GM12878 (cell line): ENCODE measurements around the gene PHF3. TPM values are rescaled to one million over a fixed set of nuclear protein-coding genes. Genes with fewer than 3 reads are reported as not detected.

Experiments used
- ATAC-seq: fragments of 200-7000 bp; cut with Tn5 transposase; 3 replicates; pipeline ENCODE4 v1.9.1; 2020; ENCODE audit warnings: mild to moderate bottlenecking, moderate library complexity
- BruUV-seq: library from RNA; stranded (reverse); fragments of 400-500 nt; replicated peaks from 2 replicates; lab custom pipeline; 2021; lab: Mats Ljungman, UMichigan
- CTCF ChIA-PET: fragments of 300-600 bp; sonication (Branson Sonifier 250); formaldehyde crosslinking; extraction: SDS; loops from one replicate; lab custom pipeline; 2021; ENCODE audit warnings: inconsistent platforms; lab: Yijun Ruan, JAX
- POLR2A ChIA-PET: fragments of 350-600 bp; formaldehyde crosslinking; extraction: SDS; loops from one replicate; lab custom pipeline; 2021; ENCODE audit warnings: inconsistent platforms; lab: Charles Lee
- RAD21 ChIA-PET: fragments of 300-600 bp; sonication (Branson Sonifier 250); formaldehyde crosslinking; loops from one replicate; lab custom pipeline; 2023; ENCODE audit warnings: antibody characterized with exemption; ENCODE audit not compliant: unreplicated experiment; lab: Charles Lee
- SMC1A ChIA-PET: fragments of 300-600 bp; sonication (Branson Sonifier 250); formaldehyde crosslinking; loops from one replicate; lab custom pipeline; 2023; ENCODE audit not compliant: unreplicated experiment, uncharacterized antibody; lab: Charles Lee
- DNase-seq: peaks from one replicate; pipeline ENCODE4 v3.0.0-alpha.2; 2011; ENCODE audit warnings: low read depth, low spot score
- FAIRE-seq: peaks from 3 replicates; lab custom pipeline; 2011; peaks lifted over from hg19 to GRCh38; lab: Jason Lieb, UNC
- H2AFZ ChIP-seq: 2 replicates; pipeline ENCODE4 v1.6.0; 2011; ENCODE audit warnings: low read depth, low read length, control low read depth; ENCODE audit not compliant: control insufficient read depth
- H3K27ac ChIP-seq: 2 replicates; pipeline ENCODE4 v1.5.1; 2011; ENCODE audit warnings: control low read depth; ENCODE audit not compliant: control insufficient read depth, insufficient read depth
- H3K27me3 ChIP-seq, 2 experiments: replicated peaks in 1 of 2; 2 replicates each; pipeline versions ENCODE4 v1.6.0 to v1.6.1; 2011; ENCODE audit warnings: low read length in 1 of 2; ENCODE audit not compliant: control insufficient read depth in 2 of 2, insufficient read depth in 2 of 2
- H3K36me3 ChIP-seq, 2 experiments: 2 replicates each; pipeline ENCODE4 v1.5.1; 2011; ENCODE audit warnings: low read length in 1 of 2; ENCODE audit not compliant: control insufficient read depth in 2 of 2, insufficient read depth in 2 of 2
- H3K4me1 ChIP-seq: 2 replicates; pipeline ENCODE4 v1.6.1; 2011; ENCODE audit warnings: mild to moderate bottlenecking, low read length, moderate library complexity, mixed read lengths; ENCODE audit not compliant: control insufficient read depth, insufficient read depth
- H3K4me2 ChIP-seq: 2 replicates; pipeline ENCODE4 v1.6.0; 2011; ENCODE audit warnings: control low read depth; ENCODE audit not compliant: control insufficient read depth, insufficient read depth
- H3K4me3 ChIP-seq: fragments of 200-600 bp; sonication (generic); 2 replicates; pipeline ENCODE4 v1.5.1; 2016
- H3K79me2 ChIP-seq: 2 replicates; pipeline ENCODE4 v1.6.0; 2011; ENCODE audit warnings: low read length; ENCODE audit not compliant: control insufficient read depth, insufficient read depth
- H3K9ac ChIP-seq: 2 replicates; pipeline ENCODE4 v1.8.0; 2011; ENCODE audit warnings: low read length, control low read depth, mixed read lengths; ENCODE audit not compliant: control insufficient read depth, insufficient read depth
- H3K9me3 ChIP-seq: replicated peaks from 3 replicates; pipeline ENCODE4 v1.5.1; 2011; ENCODE audit warnings: mild to moderate bottlenecking, low read length; ENCODE audit not compliant: control insufficient read depth, insufficient read depth
- H4K20me1 ChIP-seq: 2 replicates; pipeline ENCODE4 v1.6.0; 2011; ENCODE audit not compliant: control insufficient read depth, insufficient read depth
- CREM ChIP-seq: IDR thresholded peaks from 2 replicates; pipeline ENCODE4 v1.6.1; 2014; ENCODE audit warnings: antibody characterized with exemption, low read depth
- E4F1 ChIP-seq: fragments of 450-650 bp; IDR thresholded peaks from 2 replicates; pipeline ENCODE4 v1.6.1; 2018; ENCODE audit warnings: borderline replicate concordance, mild to moderate bottlenecking; ENCODE audit not compliant: partially characterized antibody
- FOXM1 ChIP-seq: IDR thresholded peaks from 2 replicates; pipeline ENCODE4 v1.6.1; 2012; ENCODE audit warnings: low read depth, mild to moderate bottlenecking, inconsistent platforms, low read length, moderate library complexity
- HCFC1 ChIP-seq: fragments of 150-350 bp; IDR thresholded peaks from 2 replicates; pipeline ENCODE4 v1.6.1; 2014; ENCODE audit warnings: low read length
- RB1 ChIP-seq: fragments of 450-650 bp; formaldehyde crosslinking; IDR thresholded peaks from 2 replicates; pipeline ENCODE4 v1.6.1; 2017; ENCODE audit warnings: mild to moderate bottlenecking, borderline replicate concordance
- SMAD1 ChIP-seq: fragments of 450-650 bp; IDR thresholded peaks from 2 replicates; pipeline ENCODE4 v1.6.1; 2018; ENCODE audit warnings: mild to moderate bottlenecking, low read depth; ENCODE audit not compliant: partially characterized antibody
- SMAD5 ChIP-seq: IDR thresholded peaks from 2 replicates; pipeline ENCODE4 v1.6.1; 2016; ENCODE audit warnings: antibody characterized with exemption, low read depth
- TAF1 ChIP-seq: IDR thresholded peaks from 2 replicates; pipeline ENCODE4 v1.6.1; 2011; ENCODE audit warnings: mild to moderate bottlenecking, low read depth, low read length, borderline replicate concordance
- YY1 ChIP-seq: IDR thresholded peaks from 2 replicates; pipeline ENCODE4 v1.6.1; 2011; ENCODE audit warnings: low read depth, mild to moderate bottlenecking, low read length
- in situ Hi-C: fragments of 300-500 bp; cut with MboI; formaldehyde crosslinking; loops from 9 replicates; pipeline ENCODE4 v1.14.3; 2018; ENCODE audit warnings: mixed read lengths
- intact Hi-C: fragments of 100-400 bp; cut with micrococcal nuclease; formaldehyde crosslinking; loops from one replicate; pipeline ENCODE4 v1.14.2; 2022; ENCODE audit not compliant: unreplicated experiment
- polyA plus RNA-seq, 11 experiments: library from polyadenylated mRNA; depleted of rRNA in 4 of 11; unstranded in 6 of 11; stranded (reverse) in 5 of 11; fragments of >200 nt; fragmentation: Nextera tagmentation in 4 of 11; fragmentation: Illumina TruSeq in 1 of 11; extraction: Ambion mirVana in 4 of 11; extraction: Trizol in 1 of 11; gene quantifications; 1 replicate in 1 of 11; 2 replicates in 10 of 11; pipeline versions ENCODE4 v1.2.1 to v1.2.3, GENCODE V29; 2011 to 2016; ENCODE audit warnings: inconsistent platforms in 2 of 11, missing spikeins in 2 of 11, low read depth in 1 of 11
- total RNA-seq, 4 experiments: library from RNA; depleted of rRNA in 3 of 4; stranded (reverse); fragments of >200 nt in 3 of 4; fragmentation: Illumina TruSeq in 1 of 4; extraction: Trizol in 1 of 4; gene quantifications; 2 replicates each; pipeline versions ENCODE4 v1.2.1 to v1.2.3, GENCODE V29; 2013 to 2021
- TF ChIP-seq, protein P1 (sequence below): fragments of 150-350 bp; IDR thresholded peaks from 2 replicates; pipeline ENCODE4 v1.6.1; 2016; ENCODE audit warnings: low read depth, low read length

Gene PHF3
- total and polyA plus RNA-seq, 10 of the 15 experiments (the other 5 are each of a cell fraction or from before 2014, with no cell fraction given), result 8.3 to 61.5 (median 26.6) TPM

DNA sequence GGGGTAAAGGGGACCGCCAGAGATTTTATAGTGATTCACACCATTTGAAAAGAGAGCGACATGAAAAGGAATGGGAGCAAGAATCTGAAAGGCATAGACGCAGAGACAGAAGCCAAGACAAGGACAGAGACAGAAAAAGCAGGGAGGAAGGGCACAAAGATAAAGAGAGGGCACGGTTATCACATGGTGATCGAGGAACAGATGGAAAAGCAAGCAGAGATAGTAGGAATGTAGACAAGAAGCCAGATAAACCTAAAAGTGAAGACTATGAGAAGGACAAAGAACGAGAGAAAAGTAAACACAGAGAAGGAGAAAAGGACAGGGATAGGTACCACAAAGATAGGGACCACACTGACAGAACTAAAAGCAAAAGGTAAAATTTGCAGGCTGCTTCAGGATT lies 77.7 kb downstream of the PHF3 start (continued):
- TF ChIP-seq, protein P1, sequence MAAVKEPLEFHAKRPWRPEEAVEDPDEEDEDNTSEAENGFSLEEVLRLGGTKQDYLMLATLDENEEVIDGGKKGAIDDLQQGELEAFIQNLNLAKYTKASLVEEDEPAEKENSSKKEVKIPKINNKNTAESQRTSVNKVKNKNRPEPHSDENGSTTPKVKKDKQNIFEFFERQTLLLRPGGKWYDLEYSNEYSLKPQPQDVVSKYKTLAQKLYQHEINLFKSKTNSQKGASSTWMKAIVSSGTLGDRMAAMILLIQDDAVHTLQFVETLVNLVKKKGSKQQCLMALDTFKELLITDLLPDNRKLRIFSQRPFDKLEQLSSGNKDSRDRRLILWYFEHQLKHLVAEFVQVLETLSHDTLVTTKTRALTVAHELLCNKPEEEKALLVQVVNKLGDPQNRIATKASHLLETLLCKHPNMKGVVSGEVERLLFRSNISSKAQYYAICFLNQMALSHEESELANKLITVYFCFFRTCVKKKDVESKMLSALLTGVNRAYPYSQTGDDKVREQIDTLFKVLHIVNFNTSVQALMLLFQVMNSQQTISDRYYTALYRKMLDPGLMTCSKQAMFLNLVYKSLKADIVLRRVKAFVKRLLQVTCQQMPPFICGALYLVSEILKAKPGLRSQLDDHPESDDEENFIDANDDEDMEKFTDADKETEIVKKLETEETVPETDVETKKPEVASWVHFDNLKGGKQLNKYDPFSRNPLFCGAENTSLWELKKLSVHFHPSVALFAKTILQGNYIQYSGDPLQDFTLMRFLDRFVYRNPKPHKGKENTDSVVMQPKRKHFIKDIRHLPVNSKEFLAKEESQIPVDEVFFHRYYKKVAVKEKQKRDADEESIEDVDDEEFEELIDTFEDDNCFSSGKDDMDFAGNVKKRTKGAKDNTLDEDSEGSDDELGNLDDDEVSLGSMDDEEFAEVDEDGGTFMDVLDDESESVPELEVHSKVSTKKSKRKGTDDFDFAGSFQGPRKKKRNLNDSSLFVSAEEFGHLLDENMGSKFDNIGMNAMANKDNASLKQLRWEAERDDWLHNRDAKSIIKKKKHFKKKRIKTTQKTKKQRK, result no peak
- TF ChIP-seq TAF1 (no peak), FOXM1 (no peak), RB1 (no peak), SMAD1 (no peak)

DNA sequence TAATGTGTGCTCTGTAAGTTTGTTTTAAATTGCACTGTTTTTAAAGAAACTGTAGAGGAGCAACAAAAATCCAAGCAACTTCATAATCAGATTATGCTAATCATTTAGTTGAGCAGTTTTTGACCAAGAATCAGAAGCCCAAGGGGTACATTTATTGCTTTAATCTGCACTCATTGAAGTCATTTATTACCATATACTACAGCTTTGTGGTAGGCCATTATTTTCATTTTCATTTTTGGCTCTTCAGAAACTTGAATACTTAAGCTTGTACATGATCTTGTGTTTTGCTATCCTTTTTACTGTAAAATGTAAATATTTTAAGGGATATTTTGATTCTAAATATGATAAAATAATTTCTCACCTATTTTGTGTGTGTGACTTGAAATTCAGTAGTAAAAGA lies 78.5 kb downstream of the PHF3 start:
- intact Hi-C loops, result no loop called here
- RAD21 ChIA-PET, result interaction anchor here (1.1 to 2.2 kb wide), 3 partner anchors 31 to 116 kb away, joined by 3 to 7 read pairs (median 4); no protein-coding TSS in a partner anchor

More for the DNA sequence above, 78.5 kb downstream of the PHF3 start:
- ATAC-seq, result peak; percentile 53
- SMC1A ChIA-PET, result interaction anchor here (0.8 to 2.4 kb wide), 7 partner anchors 9 to 116 kb away, joined by 3 to 10 read pairs (median 5); no protein-coding TSS in a partner anchor
- no peaks in the 10 kb centered on the region for H3K79me2 ChIP-seq
- POLR2A ChIA-PET, result no interaction called here
- no peak overlapping the region for H3K4me3 ChIP-seq
- H2AFZ ChIP-seq, result no peak overlapping the region
- no TSS peak for BruUV-seq
- H3K36me3 ChIP-seq, result peaks cover 0 to 23% of the 10 kb centered on the region in 2 experiments; a peak in 3 of 4 replicates
- no peak overlapping the region for H3K4me2 ChIP-seq
- CTCF ChIA-PET, result interaction anchor here (0.7 to 4.0 kb wide), 7 partner anchors 32 to 361 kb away, joined by 3 to 21 read pairs (median 4); no protein-coding TSS in a partner anchor
- no peaks in the 10 kb centered on the region for H3K27me3 ChIP-seq
- H3K27ac ChIP-seq, result no peak overlapping the region
- H3K4me1 ChIP-seq, result no peaks in the 10 kb centered on the region
- FAIRE-seq, result peak; percentile 56
- in situ Hi-C loops, result no loop called here
- no peak for TF ChIP-seq CREM
- no peak for TF ChIP-seq SMAD5
- TF ChIP-seq E4F1, result no peak
- TF ChIP-seq YY1, result no peak
- TF ChIP-seq HCFC1, result no peak
- DNase-seq, result no peak
- no peaks in the 10 kb centered on the region for H3K9me3 ChIP-seq
- H4K20me1 ChIP-seq, result no peaks in the 10 kb centered on the region
- H3K9ac ChIP-seq, result no peak overlapping the region
